ENCODE data around the gene DPEP2. TPM values are rescaled to one million over a fixed set of nuclear protein-coding genes. Genes with fewer than 3 reads are reported as not detected.

Gene DPEP2
- total RNA-seq, 1 donor from 2014 or later, result 29.5 TPM

DNA sequence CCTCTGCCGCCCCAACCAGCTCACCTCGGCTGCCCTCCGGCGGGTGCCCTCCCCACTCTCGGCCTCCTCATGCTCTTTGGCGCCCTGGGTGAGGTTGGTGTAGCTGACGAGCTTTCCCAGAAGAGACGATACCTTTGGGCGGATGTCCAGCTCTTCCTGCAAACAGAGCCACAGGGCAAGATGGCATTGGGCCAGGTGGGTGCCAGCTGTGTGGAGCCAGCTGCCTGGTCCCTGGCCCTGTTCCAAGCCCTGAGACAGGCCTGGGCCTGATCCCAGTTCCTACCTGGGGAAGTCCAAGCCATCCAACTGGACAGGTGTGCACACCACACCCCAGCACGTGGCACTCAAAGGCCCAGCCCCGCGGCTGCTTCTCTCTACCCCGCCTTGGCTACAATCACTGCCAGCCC, 37.7 kb downstream of the DPEP2 start:
- intact Hi-C loops (cut with DNase I), result no loop called here
- Histone ChIP-seq H3K27ac (peak overlapping the region; percentile 58), H3K36me3 (peaks cover 62% of the 10 kb centered on the region), H3K27me3 (ENCODE audit: low read depth) (no peaks in the 10 kb centered on the region), H3K4me3 (no peak overlapping the region), H3K4me1 (peaks cover 77% of the 10 kb centered on the region), H3K9me3 (no peaks in the 10 kb centered on the region)
- DNase-seq, result peak; percentile 78
- TF ChIP-seq, protein P1, sequence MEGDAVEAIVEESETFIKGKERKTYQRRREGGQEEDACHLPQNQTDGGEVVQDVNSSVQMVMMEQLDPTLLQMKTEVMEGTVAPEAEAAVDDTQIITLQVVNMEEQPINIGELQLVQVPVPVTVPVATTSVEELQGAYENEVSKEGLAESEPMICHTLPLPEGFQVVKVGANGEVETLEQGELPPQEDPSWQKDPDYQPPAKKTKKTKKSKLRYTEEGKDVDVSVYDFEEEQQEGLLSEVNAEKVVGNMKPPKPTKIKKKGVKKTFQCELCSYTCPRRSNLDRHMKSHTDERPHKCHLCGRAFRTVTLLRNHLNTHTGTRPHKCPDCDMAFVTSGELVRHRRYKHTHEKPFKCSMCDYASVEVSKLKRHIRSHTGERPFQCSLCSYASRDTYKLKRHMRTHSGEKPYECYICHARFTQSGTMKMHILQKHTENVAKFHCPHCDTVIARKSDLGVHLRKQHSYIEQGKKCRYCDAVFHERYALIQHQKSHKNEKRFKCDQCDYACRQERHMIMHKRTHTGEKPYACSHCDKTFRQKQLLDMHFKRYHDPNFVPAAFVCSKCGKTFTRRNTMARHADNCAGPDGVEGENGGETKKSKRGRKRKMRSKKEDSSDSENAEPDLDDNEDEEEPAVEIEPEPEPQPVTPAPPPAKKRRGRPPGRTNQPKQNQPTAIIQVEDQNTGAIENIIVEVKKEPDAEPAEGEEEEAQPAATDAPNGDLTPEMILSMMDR (IDR thresholded peaks at IDR 0.05), result no peak
- ATAC-seq, result peak; percentile 58 to 59

DNA sequence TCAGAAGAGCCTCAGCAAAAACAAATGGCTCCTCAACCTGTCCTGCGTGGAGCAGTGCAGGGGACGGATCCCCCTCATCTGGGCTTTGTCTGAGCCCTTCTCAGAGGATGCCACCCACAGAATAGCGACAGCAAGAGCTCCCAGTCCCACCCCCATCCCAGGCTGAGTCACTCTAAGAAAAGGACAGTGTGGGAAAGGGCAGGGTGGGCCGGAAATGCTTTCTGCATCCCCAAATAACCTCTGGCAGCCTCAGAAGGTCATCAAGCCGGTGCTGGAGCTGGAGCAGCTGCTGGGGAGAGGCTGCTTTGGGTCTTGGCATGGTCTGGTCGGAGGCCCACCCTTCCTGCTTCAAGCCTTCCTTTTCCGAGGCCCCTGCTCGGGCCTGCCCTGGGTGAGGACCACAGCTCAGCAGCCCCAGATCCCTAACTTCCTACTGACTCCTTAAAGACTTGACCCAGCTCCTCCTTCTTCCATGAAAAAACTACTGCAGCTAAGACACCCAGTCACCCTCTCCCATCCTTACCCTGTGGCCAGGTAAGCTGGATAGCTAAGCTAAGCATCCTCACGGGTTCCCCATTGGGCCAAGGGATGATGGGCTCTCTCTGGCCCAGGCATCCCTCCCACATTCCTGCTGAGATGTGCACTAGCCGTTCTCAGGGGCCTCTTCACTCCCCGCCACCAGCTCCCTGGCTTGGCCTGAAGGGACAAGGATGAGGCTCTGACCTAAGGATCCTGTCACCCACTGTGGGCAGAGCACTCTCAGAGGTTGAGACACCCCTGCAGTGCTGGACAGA, 39.6 kb downstream of the DPEP2 start:
- Histone ChIP-seq H3K4me1 (peaks cover 59% of the 10 kb centered on the region), H3K27me3 (ENCODE audit: low read depth) (no peaks in the 10 kb centered on the region), H3K4me3 (no peak overlapping the region), H3K27ac (peak overlapping the region; percentile 74), H3K9me3 (no peaks in the 10 kb centered on the region), H3K36me3 (peaks cover 79% of the 10 kb centered on the region)
- intact Hi-C loops (cut with DNase I), result no loop called here
- ATAC-seq (peak; percentile 25 to 51), DNase-seq (no peak)
- TF ChIP-seq, protein P1 (IDR thresholded peaks at IDR 0.05), result no peak

DNA sequence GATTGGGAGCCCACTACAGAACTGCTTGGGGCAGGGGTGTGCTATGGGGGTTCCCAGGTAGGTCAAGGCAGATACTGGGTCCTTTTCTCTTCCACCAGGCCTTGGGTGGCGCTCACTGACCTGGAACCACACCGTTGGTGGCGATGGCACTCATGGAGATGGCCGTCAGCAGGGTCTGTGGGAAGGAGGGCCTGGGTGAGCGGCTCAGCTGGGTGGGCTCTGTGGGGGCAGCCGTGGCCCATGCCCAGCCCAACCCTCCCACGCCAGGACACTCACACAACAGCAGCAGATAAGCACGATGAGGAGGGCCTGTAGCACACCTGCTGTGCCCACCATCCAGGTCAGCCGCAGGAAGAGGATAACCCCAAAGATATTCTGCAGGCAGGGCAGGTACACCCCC, 41.7 kb downstream of the DPEP2 start:
- ATAC-seq (no peak), DNase-seq (no peak)
- H3K4me3 ChIP-seq, result no peak overlapping the region
- H3K36me3 ChIP-seq, result peaks cover 91% of the 10 kb centered on the region
- H3K27me3 ChIP-seq (ENCODE audit: low read depth), result no peaks in the 10 kb centered on the region
- peaks cover 43% of the 10 kb centered on the region for H3K4me1 ChIP-seq
- intact Hi-C loops (cut with DNase I), result no loop called here
- TF ChIP-seq, protein P1 (IDR thresholded peaks at IDR 0.05), result no peak
- H3K27ac ChIP-seq, result no peak overlapping the region
- H3K9me3 ChIP-seq, result no peaks in the 10 kb centered on the region

DNA sequence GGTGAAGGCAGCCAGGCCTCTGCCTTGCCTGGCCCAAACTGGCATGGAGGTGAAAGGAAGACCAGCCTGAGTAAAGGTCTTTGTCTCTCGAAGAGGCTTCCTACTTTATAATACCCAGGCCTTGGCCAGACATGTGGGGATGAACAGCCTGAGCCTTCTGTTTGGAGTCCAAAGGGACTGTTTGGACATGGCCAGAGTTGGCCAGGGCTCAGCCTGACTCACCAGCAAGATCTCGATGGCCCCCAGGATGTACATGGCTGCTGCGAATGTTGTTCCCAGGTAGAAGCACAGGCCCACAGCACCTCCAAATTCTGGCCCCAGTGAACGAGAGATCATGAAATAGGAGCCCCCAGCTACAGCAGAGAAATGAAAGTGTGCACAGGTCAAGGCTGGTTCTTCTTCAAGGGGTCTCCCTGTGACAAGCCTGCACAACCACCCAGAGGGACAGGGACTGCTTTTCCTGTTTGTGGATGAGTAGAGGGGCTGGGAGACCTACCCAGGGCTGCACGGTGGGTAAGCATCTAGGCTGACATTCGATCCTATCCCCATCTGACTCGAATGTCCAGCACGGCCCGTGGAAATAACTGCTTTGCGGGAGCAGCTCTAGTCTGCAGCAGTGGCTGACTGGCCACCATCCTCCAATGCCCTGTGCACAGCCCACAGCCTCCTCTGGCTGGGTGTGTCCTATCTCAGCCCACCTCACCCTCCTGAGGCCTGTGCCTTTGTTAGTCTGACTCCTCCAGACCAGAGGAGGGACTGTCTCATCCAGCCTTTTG, 44.7 kb downstream of the DPEP2 start:
- peaks cover 22% of the 10 kb centered on the region for H3K4me1 ChIP-seq
- no peak overlapping the region for H3K4me3 ChIP-seq
- TF ChIP-seq, protein P1 (IDR thresholded peaks at IDR 0.05), result no peak
- no peak overlapping the region for H3K27ac ChIP-seq
- intact Hi-C loops (cut with DNase I), result no loop called here
- H3K27me3 ChIP-seq (ENCODE audit: low read depth), result no peaks in the 10 kb centered on the region
- DNase-seq (no peak), ATAC-seq (no peak)
- peaks cover 91% of the 10 kb centered on the region for H3K36me3 ChIP-seq
- no peaks in the 10 kb centered on the region for H3K9me3 ChIP-seq

DNA sequence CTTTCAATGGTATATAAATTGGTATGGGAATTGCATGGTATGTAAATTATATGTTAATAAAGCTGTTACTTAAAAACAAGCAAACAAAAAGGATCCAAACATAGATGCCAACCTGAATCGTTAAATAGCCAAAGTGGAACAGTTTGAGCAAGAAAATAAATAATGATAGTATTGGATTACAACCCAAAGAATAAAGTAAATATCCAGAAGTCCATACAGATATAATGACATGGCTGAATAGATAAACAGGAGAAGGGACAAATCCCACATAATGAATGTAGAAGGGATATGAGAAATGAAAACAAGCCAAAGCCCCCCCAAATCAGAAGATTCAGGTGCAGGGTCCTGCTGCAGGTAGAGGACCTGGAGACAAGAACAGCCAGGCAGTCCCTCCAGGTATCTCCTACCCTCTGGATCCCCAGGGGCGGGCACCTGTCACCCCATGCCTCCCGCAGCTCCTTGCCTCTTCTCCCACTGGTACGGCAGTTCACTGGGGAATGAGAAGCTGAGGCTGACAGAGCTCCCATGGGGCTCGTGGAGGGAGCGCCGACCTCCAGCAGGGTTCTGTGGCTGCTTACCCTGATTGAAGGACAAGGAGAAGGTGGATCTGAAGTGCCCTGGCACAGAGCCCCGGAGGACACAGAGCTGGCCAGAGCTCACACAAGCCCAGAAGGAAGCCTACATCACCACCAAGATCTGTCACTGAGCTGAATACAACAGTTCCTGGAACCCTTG, 45.5 kb downstream of the DPEP2 start:
- TF ChIP-seq, protein P1 (IDR thresholded peaks at IDR 0.05), result no peak
- no peak overlapping the region for H3K27ac ChIP-seq

More for the DNA sequence above, 45.5 kb downstream of the DPEP2 start:
- no peak for ATAC-seq
- no peak overlapping the region for H3K4me3 ChIP-seq
- intact Hi-C loops (cut with DNase I), result no loop called here
- H3K4me1 ChIP-seq, result peaks cover 14% of the 10 kb centered on the region
- H3K27me3 ChIP-seq (ENCODE audit: low read depth), result no peaks in the 10 kb centered on the region
- peaks cover 91% of the 10 kb centered on the region for H3K36me3 ChIP-seq
- no peak for DNase-seq
- no peaks in the 10 kb centered on the region for H3K9me3 ChIP-seq

Measured in lower lobe of right lung (tissue), 2 donors.